PC-9 (cell line): ENCODE results near the gene DSC2. TPM values are rescaled to one million over a fixed set of nuclear protein-coding genes. Genes with fewer than 3 reads are reported as not detected.
A peak's percentile ranks its signal among the peaks of the same experiment; 100 is the strongest.

Experiments
- BruUV-seq: library from RNA; stranded (reverse); fragments of 400-500 nt; replicated peaks from 2 replicates; lab custom pipeline; 2021; lab: Mats Ljungman, UMichigan
- CTCF ChIA-PET: fragments of 300-600 bp; sonication (Branson Sonifier 250); formaldehyde crosslinking; loops from one replicate; lab custom pipeline; 2022; ENCODE audit warnings: antibody characterized with exemption; lab: Charles Lee
- POLR2A ChIA-PET: fragments of 300-600 bp; sonication (Branson Sonifier 250); formaldehyde crosslinking; loops from one replicate; lab custom pipeline; 2022; ENCODE audit warnings: antibody characterized with exemption; ENCODE audit not compliant: unreplicated experiment; lab: Charles Lee
- DNase-seq, 2 experiments: peaks; one replicate each; pipeline versions ENCODE4 v3.0.0 to v3.0.0-alpha.2; 2015 to 2022; ENCODE audit warnings: mixed read lengths in 1 of 2
- H2AFZ ChIP-seq: fragments of 200-600 bp; sonication (generic); 2 replicates; pipeline ENCODE4 v1.8.1; 2017; ENCODE audit warnings: antibody characterized with exemption
- H3F3A ChIP-seq: fragments of 200-600 bp; sonication (generic); 2 replicates; pipeline ENCODE4 v1.8.1; 2017; ENCODE audit warnings: antibody characterized with exemption, mild to moderate bottlenecking, low read depth; ENCODE audit not compliant: insufficient read depth
- H3K27ac ChIP-seq: fragments of 200-600 bp; sonication (generic); 2 replicates; pipeline ENCODE4 v1.6.1; 2016; ENCODE audit warnings: mixed run types
- H3K27me3 ChIP-seq: fragments of 200-600 bp; sonication (generic); 2 replicates; pipeline ENCODE4 v1.6.1; 2016; ENCODE audit warnings: low read depth, mixed run types; ENCODE audit not compliant: insufficient read depth
- H3K36me3 ChIP-seq: fragments of 200-600 bp; sonication (generic); 2 replicates; pipeline ENCODE4 v1.6.1; 2016; ENCODE audit warnings: low read depth, mixed run types
- H3K4me1 ChIP-seq: fragments of 200-600 bp; sonication (generic); replicated peaks from 2 replicates; pipeline ENCODE4 v1.6.1; 2016; ENCODE audit warnings: mixed run types; ENCODE audit not compliant: insufficient read depth
- H3K4me2 ChIP-seq: fragments of 200-600 bp; sonication (generic); 2 replicates; pipeline ENCODE4 v1.6.1; 2017; ENCODE audit warnings: mixed run types
- H3K4me3 ChIP-seq: fragments of 200-600 bp; sonication (generic); 2 replicates; pipeline ENCODE4 v1.6.1; 2016; ENCODE audit warnings: mixed run types
- H3K79me2 ChIP-seq: fragments of 200-600 bp; sonication (generic); 2 replicates; pipeline ENCODE4 v1.6.1; 2017; ENCODE audit warnings: low read depth, mixed run types
- H3K9me2 ChIP-seq: fragments of 200-600 bp; sonication (generic); 2 replicates; pipeline ENCODE4 v1.8.1; 2017; ENCODE audit warnings: mild to moderate bottlenecking; ENCODE audit not compliant: insufficient read depth
- H3K9me3 ChIP-seq: fragments of 200-600 bp; sonication (generic); 2 replicates; pipeline ENCODE4 v1.8.1; 2016; ENCODE audit warnings: low read depth; ENCODE audit not compliant: insufficient read depth
- H4K20me1 ChIP-seq: fragments of 200-600 bp; sonication (generic); 2 replicates; pipeline ENCODE4 v1.8.1; 2017; ENCODE audit not compliant: insufficient read depth
- EZH2 ChIP-seq: fragments of 200-600 bp; sonication (generic); IDR thresholded peaks from 2 replicates; pipeline ENCODE4 v1.8.0; 2017; ENCODE audit warnings: antibody characterized with exemption, low read depth
- intact Hi-C: fragments of 100-400 bp; cut with micrococcal nuclease; formaldehyde crosslinking; loops from one replicate; pipeline ENCODE4 v1.10.0; 2022; ENCODE audit not compliant: unreplicated experiment
- total RNA-seq: library from RNA; stranded (reverse); gene quantifications from 2 replicates; pipeline ENCODE4 v1.2.3, GENCODE V29; 2021
- TF ChIP-seq, protein P1 (sequence below): fragments of 200-600 bp; sonication (generic); conservative IDR thresholded peaks from 2 replicates; pipeline ENCODE4 v1.6.1; 2017; ENCODE audit warnings: mixed run types, antibody characterized with exemption, mild to moderate bottlenecking, moderate library complexity

The DSC2 gene
- total RNA-seq, 1 experiment from 2014 or later = 16.5 TPM

DNA sequence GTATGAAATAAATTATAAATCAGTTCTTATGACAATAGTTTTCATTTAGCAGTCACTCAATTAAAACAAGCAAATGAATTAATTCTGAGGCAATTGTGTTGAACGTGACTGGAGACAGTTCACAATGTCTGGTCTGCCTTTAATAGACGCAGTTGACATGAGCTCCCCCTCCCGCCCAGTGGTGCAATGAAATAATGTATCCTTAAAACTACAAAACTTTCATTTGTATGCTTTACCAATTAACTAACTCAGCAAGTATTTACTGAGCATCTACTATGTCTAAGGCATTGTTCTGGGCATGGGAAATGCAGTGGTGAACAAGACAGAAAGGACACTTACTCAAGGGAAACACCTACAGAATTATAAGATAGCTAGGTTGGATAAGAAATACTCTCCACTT, 3.5 kb upstream of the DSC2 start:
- H3K27ac ChIP-seq = no peak overlapping the region
- BruUV-seq = no TSS peak
- ChIA-PET CTCF (no interaction called here), POLR2A (no interaction called here)
- intact Hi-C loops = no loop called here
- no peak overlapping the region for H3K4me2 ChIP-seq
- no peaks in the 10 kb centered on the region for H3K9me2 ChIP-seq
- H3F3A ChIP-seq = peaks cover 14% of the 10 kb centered on the region; the same call in 1 of the 2 replicates
- H3K79me2 ChIP-seq = no peaks in the 10 kb centered on the region
- no peak for TF ChIP-seq EZH2
- TF ChIP-seq, protein P1, sequence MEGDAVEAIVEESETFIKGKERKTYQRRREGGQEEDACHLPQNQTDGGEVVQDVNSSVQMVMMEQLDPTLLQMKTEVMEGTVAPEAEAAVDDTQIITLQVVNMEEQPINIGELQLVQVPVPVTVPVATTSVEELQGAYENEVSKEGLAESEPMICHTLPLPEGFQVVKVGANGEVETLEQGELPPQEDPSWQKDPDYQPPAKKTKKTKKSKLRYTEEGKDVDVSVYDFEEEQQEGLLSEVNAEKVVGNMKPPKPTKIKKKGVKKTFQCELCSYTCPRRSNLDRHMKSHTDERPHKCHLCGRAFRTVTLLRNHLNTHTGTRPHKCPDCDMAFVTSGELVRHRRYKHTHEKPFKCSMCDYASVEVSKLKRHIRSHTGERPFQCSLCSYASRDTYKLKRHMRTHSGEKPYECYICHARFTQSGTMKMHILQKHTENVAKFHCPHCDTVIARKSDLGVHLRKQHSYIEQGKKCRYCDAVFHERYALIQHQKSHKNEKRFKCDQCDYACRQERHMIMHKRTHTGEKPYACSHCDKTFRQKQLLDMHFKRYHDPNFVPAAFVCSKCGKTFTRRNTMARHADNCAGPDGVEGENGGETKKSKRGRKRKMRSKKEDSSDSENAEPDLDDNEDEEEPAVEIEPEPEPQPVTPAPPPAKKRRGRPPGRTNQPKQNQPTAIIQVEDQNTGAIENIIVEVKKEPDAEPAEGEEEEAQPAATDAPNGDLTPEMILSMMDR = no peak
- H3K9me3 ChIP-seq = no peaks in the 10 kb centered on the region
- no peak overlapping the region for H3K4me3 ChIP-seq
- no peak overlapping the region for H2AFZ ChIP-seq
- H4K20me1 ChIP-seq = no peaks in the 10 kb centered on the region
- no peaks in the 10 kb centered on the region for H3K27me3 ChIP-seq
- no peak for DNase-seq
- H3K36me3 ChIP-seq = no peaks in the 10 kb centered on the region
- peaks cover 22% of the 10 kb centered on the region for H3K4me1 ChIP-seq

DNA sequence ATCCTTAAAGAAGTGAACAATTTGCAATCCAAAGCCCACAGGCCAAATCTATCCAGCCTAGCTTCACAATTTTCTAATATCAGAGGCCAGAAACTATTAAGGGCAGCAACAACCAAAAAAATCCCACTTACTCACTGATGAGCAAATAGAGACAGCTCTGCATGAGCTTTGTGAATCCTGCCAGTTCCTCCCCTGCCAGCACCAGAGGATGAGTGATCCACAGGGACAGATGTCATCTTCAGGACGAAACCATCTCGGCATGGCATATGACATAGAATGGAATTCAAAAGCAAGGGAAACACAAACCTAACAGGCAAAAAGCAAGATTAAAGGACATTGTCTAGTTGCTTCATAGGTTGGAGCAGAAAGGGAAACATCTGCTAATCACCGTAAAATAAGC, 2.2 kb upstream of the DSC2 start:
- intact Hi-C loops = loop anchor here (5.0 kb wide), 3 partner anchors 53 to 408 kb away; no protein-coding TSS in a partner anchor
- POLR2A ChIA-PET = no interaction called here
- Histone ChIP-seq H3K27me3 (no peaks in the 10 kb centered on the region), H3K4me3 (no peak overlapping the region), H3K4me2 (no peak overlapping the region), H3K9me2 (no peaks in the 10 kb centered on the region), H3K9me3 (no peaks in the 10 kb centered on the region), H3K27ac (no peak overlapping the region), H3K79me2 (0 out of 2 replicates have a peak, but pooled peaks cover 12% of the 10 kb centered on the region), H3K36me3 (no peaks in the 10 kb centered on the region), H3K4me1 (peaks cover 35% of the 10 kb centered on the region), H4K20me1 (no peaks in the 10 kb centered on the region), H2AFZ (no peak overlapping the region), H3F3A (peaks cover 14% of the 10 kb centered on the region; the same call in 1 of the 2 replicates)
- CTCF ChIA-PET = no interaction called here
- no TSS peak for BruUV-seq
- no peak for DNase-seq
- TF ChIP-seq, protein P1 = no peak
- TF ChIP-seq EZH2 = no peak

DNA sequence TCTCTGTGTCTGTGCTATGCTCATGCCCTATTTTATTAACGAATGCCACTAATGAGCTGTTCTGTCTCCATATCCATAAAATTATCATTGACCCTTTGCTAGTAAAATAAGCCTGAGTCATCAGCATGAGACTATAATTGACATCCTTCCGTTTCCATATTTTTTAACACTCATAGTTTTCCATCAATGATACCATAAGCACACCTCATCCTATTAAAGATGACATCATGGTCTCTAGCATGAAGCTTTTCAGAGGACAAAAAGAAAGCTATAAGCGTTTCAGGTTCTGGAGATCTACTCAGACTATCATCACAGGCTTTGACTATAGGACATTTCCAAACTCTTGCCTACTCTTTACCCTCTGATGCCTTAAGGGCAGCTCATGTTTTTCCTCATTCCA, 1.2 kb upstream of the DSC2 start:
- DNase-seq = peak in 1 of 2 experiments; percentile 42
- Histone ChIP-seq H3K36me3 (no peaks in the 10 kb centered on the region), H4K20me1 (no peaks in the 10 kb centered on the region), H3K9me2 (no peaks in the 10 kb centered on the region), H3K79me2 (0 out of 2 replicates have a peak, but pooled peaks cover 16% of the 10 kb centered on the region), H3K4me2 (peak overlapping the region; percentile 79), H2AFZ (no peak overlapping the region), H3K9me3 (no peaks in the 10 kb centered on the region), H3F3A (peaks cover 14% of the 10 kb centered on the region; the same call in 1 of the 2 replicates), H3K4me1 (peaks cover 45% of the 10 kb centered on the region), H3K4me3 (no peak overlapping the region), H3K27me3 (no peaks in the 10 kb centered on the region), H3K27ac (peak overlapping the region; percentile 75)
- POLR2A ChIA-PET = no interaction called here
- CTCF ChIA-PET = no interaction called here
- TF ChIP-seq, protein P1 = no peak
- no peak for TF ChIP-seq EZH2
- no TSS peak for BruUV-seq
- intact Hi-C loops = loop anchor here (5.0 kb wide), 3 partner anchors 54 to 409 kb away; no protein-coding TSS in a partner anchor
